Endothelial cell of umbilical vein (primary cell): ENCODE measurements around the gene NBEA.

Experiments
- CTCF ChIP-seq, 2 donors: IDR thresholded peaks; 1 replicate in 1 of 2; 2 replicates in 1 of 2; pipeline ENCODE4 v1.5.1; 2011; ENCODE audit warnings: low read length in 2 of 2, mild to moderate bottlenecking in 2 of 2, moderate library complexity in 2 of 2, control low read depth in 1 of 2, inconsistent platforms in 1 of 2, low read depth in 1 of 2; ENCODE audit not compliant: insufficient read depth in 1 of 2; ENCODE audit errors: extremely low read depth in 1 of 2
- MYC ChIP-seq: IDR thresholded peaks from one replicate; pipeline ENCODE4 v1.6.1; 2011; ENCODE audit warnings: mild to moderate bottlenecking, low read depth, low read length
- POLR2A ChIP-seq: IDR thresholded peaks from 2 replicates; pipeline ENCODE4 v1.6.1; 2012; ENCODE audit warnings: low read depth, mild to moderate bottlenecking, control low read depth, low read length
- POLR2AphosphoS5 ChIP-seq: IDR thresholded peaks from 2 replicates; pipeline ENCODE4 v1.6.1; 2012; ENCODE audit warnings: low read depth, mild to moderate bottlenecking, control low read depth, low read length, moderate library complexity; ENCODE audit not compliant: insufficient read depth

- TF ChIP-seq CTCF (IDR thresholded peaks at IDR 0.05; ENCODE audit: extremely low read depth in 1 of 2, insufficient read depth in 1 of 2, low read depth in 1 of 2, low read length in 2 of 2) (no peak), POLR2AphosphoS5 (no peak), POLR2A (no peak), MYC (no peak)
Observed at GRCh38 chr13:35629026-35629425, 687.0 kb downstream of the NBEA start.
